HEK293 (cell line): ENCODE data around the gene ACSS2.

ENCODE experiments used
- CTCF ChIP-seq: fragments of 450-650 bp; formaldehyde crosslinking; IDR thresholded peaks from 2 replicates; pipeline ENCODE4 v1.5.1; 2016; ENCODE audit warnings: missing biosample characterization, missing genetic modification characterization
- WT1 ChIP-seq: fragments of 450-650 bp; formaldehyde crosslinking; IDR thresholded peaks from 2 replicates; pipeline ENCODE4 v1.5.1; 2016; ENCODE audit warnings: missing biosample characterization, missing genetic modification characterization
- ZBTB17 ChIP-seq: fragments of 450-650 bp; formaldehyde crosslinking; IDR thresholded peaks from 2 replicates; pipeline ENCODE4 v1.5.1; 2016; ENCODE audit warnings: missing biosample characterization, missing genetic modification characterization

- TF ChIP-seq CTCF (tag by site-specific recombination) (no peak), WT1 (no peak), ZBTB17 (tag by site-specific recombination) (no peak)
Observed at GRCh38 chr20:34863421-34863965, 12.9 kb upstream of the ACSS2 start.
